Liver (tissue), 9 donors: ENCODE measurements around the gene ZSCAN5B. TPM values are rescaled to one million over a fixed set of nuclear protein-coding genes. Genes with fewer than 3 reads are reported as not detected.

Experiments used
- DNase-seq: peaks from one replicate; pipeline ENCODE4 v3.0.0-alpha.2; 2017; ENCODE audit warnings: low spot score
- H3K27ac ChIP-seq, 2 donors: one replicate each; pipeline ENCODE4 v1.7.0; 2013; ENCODE audit warnings: inconsistent platforms in 2 of 2, low read length in 2 of 2, control low read depth in 1 of 2, low read depth in 1 of 2, mild to moderate bottlenecking in 1 of 2
- H3K27me3 ChIP-seq, 4 donors: one replicate each; pipeline versions ENCODE4 v1.6.1 to v1.7.0; 2013; ENCODE audit warnings: low read length in 3 of 4, inconsistent platforms in 1 of 4, mild to moderate bottlenecking in 1 of 4, moderate library complexity in 1 of 4; ENCODE audit not compliant: control insufficient read depth in 4 of 4, insufficient read depth in 4 of 4
- H3K36me3 ChIP-seq, 4 donors: one replicate each; pipeline versions ENCODE4 v1.6.1 to v1.7.0; 2013; ENCODE audit warnings: low read length in 3 of 4, mild to moderate bottlenecking in 3 of 4, low read depth in 1 of 4, moderate library complexity in 1 of 4; ENCODE audit not compliant: control insufficient read depth in 4 of 4, insufficient read depth in 3 of 4
- H3K4me1 ChIP-seq, 4 donors: one replicate each; pipeline versions ENCODE4 v1.6.1 to v1.7.0; 2013; ENCODE audit warnings: low read length in 3 of 4, mild to moderate bottlenecking in 3 of 4, moderate library complexity in 1 of 4; ENCODE audit not compliant: control insufficient read depth in 4 of 4, insufficient read depth in 4 of 4
- H3K4me3 ChIP-seq, 3 donors: one replicate each; pipeline versions ENCODE4 v1.6.1 to v1.7.0; 2013; ENCODE audit warnings: low read length in 3 of 3, control low read depth in 1 of 3, low read depth in 1 of 3, mild to moderate bottlenecking in 1 of 3
- H3K9ac ChIP-seq, 2 donors: one replicate each; pipeline ENCODE4 v1.7.0; 2013; ENCODE audit warnings: low read length in 2 of 2, mild to moderate bottlenecking in 2 of 2, moderate library complexity in 2 of 2, control low read depth in 1 of 2, low read depth in 1 of 2
- H3K9me3 ChIP-seq, 4 donors: one replicate each; pipeline versions ENCODE4 v1.6.1 to v1.7.0; 2013; ENCODE audit warnings: low read length in 3 of 4; ENCODE audit not compliant: control insufficient read depth in 4 of 4
- ATF3 ChIP-seq: IDR thresholded peaks from 2 replicates; pipeline ENCODE4 v1.6.1; 2016; ENCODE audit warnings: antibody characterized with exemption
- CTCF ChIP-seq: fragments of 150-350 bp; IDR thresholded peaks from 2 replicates; pipeline ENCODE4 v1.5.1; 2017; ENCODE audit warnings: improper control_type of control experiment, low read depth, low read length; ENCODE audit not compliant: missing input control
- EGR1 ChIP-seq, 2 donors: IDR thresholded peaks; 2 replicates each; pipeline ENCODE4 v1.6.1; 2016 to 2018; ENCODE audit warnings: antibody characterized with exemption in 2 of 2, low read depth in 2 of 2
- FOXA1 ChIP-seq: IDR thresholded peaks from 2 replicates; pipeline ENCODE4 v1.6.1; 2016; ENCODE audit warnings: antibody characterized with exemption
- FOXA2 ChIP-seq: IDR thresholded peaks from 2 replicates; pipeline ENCODE4 v1.6.1; 2016; ENCODE audit warnings: antibody characterized with exemption
- GABPA ChIP-seq, 2 donors: IDR thresholded peaks in 1 of 2; conservative IDR thresholded peaks in 1 of 2; 2 replicates each; pipeline ENCODE4 v1.6.1; 2016; ENCODE audit warnings: antibody characterized with exemption in 2 of 2, mild to moderate bottlenecking in 1 of 2, moderate library complexity in 1 of 2
- HNF4A ChIP-seq, 2 donors: conservative IDR thresholded peaks; 2 replicates each; pipeline ENCODE4 v1.6.1; 2016; ENCODE audit warnings: antibody characterized with exemption in 2 of 2, mild to moderate bottlenecking in 2 of 2
- HNF4G ChIP-seq: IDR thresholded peaks from 2 replicates; pipeline ENCODE4 v1.6.1; 2016; ENCODE audit warnings: antibody characterized with exemption
- JUND ChIP-seq, 2 donors: IDR thresholded peaks; 2 replicates each; pipeline ENCODE4 v1.6.1; 2016; ENCODE audit warnings: antibody characterized with exemption in 2 of 2
- MAX ChIP-seq: IDR thresholded peaks from 2 replicates; pipeline ENCODE4 v1.6.1; 2016; ENCODE audit warnings: antibody characterized with exemption
- NR2F2 ChIP-seq: IDR thresholded peaks from 2 replicates; pipeline ENCODE4 v1.6.1; 2016; ENCODE audit warnings: antibody characterized with exemption
- REST ChIP-seq: IDR thresholded peaks from 2 replicates; pipeline ENCODE4 v1.6.1; 2016; ENCODE audit warnings: antibody characterized with exemption, mild to moderate bottlenecking
- RXRA ChIP-seq, 2 donors: IDR thresholded peaks; 2 replicates each; pipeline ENCODE4 v1.6.1; 2017 to 2018; ENCODE audit warnings: antibody characterized with exemption in 2 of 2, mild to moderate bottlenecking in 1 of 2
- SP1 ChIP-seq: IDR thresholded peaks from 2 replicates; pipeline ENCODE4 v1.6.1; 2018; ENCODE audit warnings: antibody characterized with exemption, mild to moderate bottlenecking
- TAF1 ChIP-seq: conservative IDR thresholded peaks from 2 replicates; pipeline ENCODE4 v1.6.1; 2016; ENCODE audit warnings: antibody characterized with exemption, mild to moderate bottlenecking
- YY1 ChIP-seq: IDR thresholded peaks from 2 replicates; pipeline ENCODE4 v1.6.1; 2016; ENCODE audit warnings: antibody characterized with exemption, mild to moderate bottlenecking
- ZBTB33 ChIP-seq: IDR thresholded peaks from 2 replicates; pipeline ENCODE4 v1.6.1; 2016; ENCODE audit warnings: antibody characterized with exemption
- WGBS: extraction: QIAGEN DNeasy Blood & Tissue Kit; methylation state at CpG from one replicate; pipeline ENCODE4 v1.1.7; 2013; 5-methylcytosine and 5-hydroxymethylcytosine counted together
- polyA plus RNA-seq, 2 donors: library from polyadenylated mRNA; stranded (reverse) in 1 of 2; unstranded in 1 of 2; fragments of 200-250 nt in 1 of 2; fragments of >200 nt in 1 of 2; fragmentation: Nextera tagmentation in 1 of 2; extraction: Ambion mirVana in 1 of 2; gene quantifications; one replicate each; pipeline versions ENCODE4 v1.2.1 to v1.2.3, GENCODE V29; 2013 to 2015
- total RNA-seq, 2 donors: library from RNA; depleted of rRNA; stranded (reverse); fragments of >200 nt; gene quantifications; one replicate each; pipeline ENCODE4 v1.2.3, GENCODE V29; 2014
- donor health status: healthy.
- donor health status: healthy.
- donor health status: healthy.
- donor health status: healthy.
- donor health status: healthy.

The ZSCAN5B gene
- total and polyA plus RNA-seq, 4 donors, result 0.08 TPM; not detected in 3

GRCh38 chr19:56193981-56194640, 3.5 kb downstream of the ZSCAN5B start:
- H3K27ac ChIP-seq, result no peak overlapping the region
- DNase-seq, result no peak
- H3K27me3 ChIP-seq, result no peaks in the 10 kb centered on the region
- no peak overlapping the region for H3K9ac ChIP-seq
- no peaks in the 10 kb centered on the region for H3K4me1 ChIP-seq
- H3K4me3 ChIP-seq, result no peak overlapping the region
- no peaks in the 10 kb centered on the region for H3K36me3 ChIP-seq
- no peak for TF ChIP-seq JUND (IDR thresholded peaks at IDR 0.05)
- no peak for TF ChIP-seq ZBTB33
- no peak for TF ChIP-seq FOXA2
- no peak for TF ChIP-seq HNF4G
- TF ChIP-seq HNF4A (conservative IDR thresholded peaks at IDR 0.05), result no peak
- TF ChIP-seq FOXA1, result no peak
- TF ChIP-seq YY1, result no peak
- no peak for TF ChIP-seq GABPA (IDR thresholded peaks at IDR 0.05 in 1 of 2, conservative IDR thresholded peaks at IDR 0.05 in 1 of 2)
- no peak for TF ChIP-seq NR2F2
- H3K9me3 ChIP-seq, result no peaks in the 10 kb centered on the region
- WGBS, result 89% methylated on average over 12 of the region's 12 CpGs

- WGBS, result 85% methylated on average over 10 of the region's 10 CpGs
- Histone ChIP-seq H3K4me3 (no peak overlapping the region), H3K9ac (no peak overlapping the region), H3K27me3 (no peaks in the 10 kb centered on the region), H3K4me1 (no peaks in the 10 kb centered on the region), H3K27ac (no peak overlapping the region), H3K36me3 (no peaks in the 10 kb centered on the region), H3K9me3 (no peaks in the 10 kb centered on the region)
- DNase-seq, result no peak
- TF ChIP-seq GABPA (IDR thresholded peaks at IDR 0.05 in 1 of 2, conservative IDR thresholded peaks at IDR 0.05 in 1 of 2) (no peak), EGR1 (IDR thresholded peaks at IDR 0.05; ENCODE audit: low read depth in 2 of 2) (no peak), FOXA1 (no peak), SP1 (no peak), RXRA (IDR thresholded peaks at IDR 0.05) (no peak), ATF3 (no peak), FOXA2 (no peak), CTCF (no peak), TAF1 (no peak), YY1 (no peak), NR2F2 (no peak), REST (no peak), MAX (no peak)
Observed at GRCh38 chr19:56191711-56192110, 5.9 kb downstream of the ZSCAN5B start.
